HAP-1 (cell line): ENCODE measurements around the gene TYW1.
"Not testable (repeated sequence)": the region's sequence is repeated elsewhere in the genome, so short reads cannot be mapped to it uniquely, and the experiment has no call there.

Experiments used
- DNase-seq, 2 experiments: peaks; one replicate each; pipeline ENCODE4 v3.0.0-alpha.2; 2016 to 2020; ENCODE audit warnings: low spot score in 2 of 2
- H3K27me3 ChIP-seq: fragments of 250-450 bp; sonication (Bioruptor Pico); 2 replicates; pipeline ENCODE4 v1.5.1; 2020; ENCODE audit warnings: low read depth, mild to moderate bottlenecking, moderate library complexity
- H3K36me3 ChIP-seq: fragments of 250-450 bp; sonication (Bioruptor Pico); replicated peaks from 2 replicates; pipeline ENCODE4 v1.5.1; 2020; ENCODE audit warnings: mild to moderate bottlenecking
- H3K4me1 ChIP-seq: fragments of 250-450 bp; sonication (Bioruptor Pico); 2 replicates; pipeline ENCODE4 v1.5.1; 2020; ENCODE audit warnings: mild to moderate bottlenecking
- H3K4me3 ChIP-seq: fragments of 250-450 bp; sonication (Bioruptor Pico); 2 replicates; pipeline ENCODE4 v1.5.1; 2020; ENCODE audit warnings: mild to moderate bottlenecking, moderate library complexity
- H3K9me3 ChIP-seq: fragments of 250-450 bp; sonication (Bioruptor Pico); 2 replicates; pipeline ENCODE4 v1.5.1; 2020; ENCODE audit warnings: mild to moderate bottlenecking, moderate library complexity
- in situ Hi-C: fragments of 300-500 bp; cut with MboI; formaldehyde crosslinking; loops from 3 replicates; pipeline ENCODE4 v1.14.3; 2020; ENCODE audit warnings: low sequenced_read_pairs, inconsistent platforms, mixed read lengths

Gene TYW1

GRCh38 chr7:67143091-67143786 lies 146.6 kb downstream of the TYW1 start:
- H3K4me1 ChIP-seq, H3K4me3 ChIP-seq, in situ Hi-C loops, H3K36me3 ChIP-seq, H3K27me3 ChIP-seq, DNase-seq, H3K9me3 ChIP-seq: not testable (repeated sequence)

DNA sequence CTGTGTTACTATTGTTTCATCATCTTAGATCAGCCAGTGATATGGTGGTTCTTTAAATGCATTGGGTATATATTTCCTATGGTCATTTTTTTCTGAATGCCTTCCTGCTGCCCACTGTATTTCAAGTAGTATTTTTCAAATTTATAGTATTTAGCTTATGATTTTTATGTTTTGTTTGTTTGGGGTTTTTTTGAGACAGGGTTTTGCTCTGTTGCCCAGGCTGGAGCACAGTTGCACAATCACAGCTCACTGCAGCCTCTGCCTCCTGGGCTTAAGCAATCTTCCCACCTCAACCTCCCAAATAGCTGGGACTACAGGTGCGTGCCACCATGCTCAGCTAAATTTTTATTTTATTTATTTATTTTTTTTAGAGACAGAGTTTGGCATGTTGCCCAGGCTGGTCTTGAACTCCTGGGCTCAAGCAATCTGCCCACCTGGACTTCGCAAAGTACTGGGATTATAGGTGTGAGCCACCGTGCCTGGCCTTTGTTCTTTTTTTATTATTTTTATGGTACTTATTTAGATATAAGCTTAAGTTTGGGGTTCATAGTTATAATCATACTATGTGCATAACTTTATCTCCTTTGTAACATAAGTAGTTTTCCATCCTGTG lies 149.1 kb downstream of the TYW1 start:
- H3K9me3 ChIP-seq, H3K36me3 ChIP-seq, H3K4me1 ChIP-seq, in situ Hi-C loops, H3K27me3 ChIP-seq, DNase-seq, H3K4me3 ChIP-seq: not testable (repeated sequence)

DNA sequence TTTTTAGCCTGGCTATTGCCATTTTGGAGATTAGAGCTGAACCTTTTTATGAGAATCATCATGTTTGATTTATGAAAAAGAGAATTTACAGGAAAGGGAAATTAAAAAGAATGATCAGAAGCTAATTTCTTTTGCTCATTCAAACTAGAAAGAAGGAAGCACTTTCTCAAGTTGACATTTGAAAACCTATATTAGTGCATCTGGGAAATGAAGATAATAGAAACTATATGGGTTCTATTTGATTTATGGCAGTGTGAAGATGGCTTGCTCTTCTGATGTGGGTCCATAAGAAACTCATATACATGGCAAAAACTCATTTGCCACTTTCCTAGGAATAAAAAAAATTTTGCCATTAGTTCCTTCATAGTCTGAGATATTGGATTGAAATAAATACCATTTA lies 152.5 kb downstream of the TYW1 start:
- in situ Hi-C loops, H3K36me3 ChIP-seq, H3K27me3 ChIP-seq, H3K4me3 ChIP-seq, H3K9me3 ChIP-seq, DNase-seq, H3K4me1 ChIP-seq: not testable (repeated sequence)

GRCh38 chr7:67154374-67154773 lies 157.7 kb downstream of the TYW1 start:
- H3K9me3 ChIP-seq, H3K27me3 ChIP-seq, H3K4me3 ChIP-seq, H3K4me1 ChIP-seq, DNase-seq, in situ Hi-C loops, H3K36me3 ChIP-seq: not testable (repeated sequence)

DNA sequence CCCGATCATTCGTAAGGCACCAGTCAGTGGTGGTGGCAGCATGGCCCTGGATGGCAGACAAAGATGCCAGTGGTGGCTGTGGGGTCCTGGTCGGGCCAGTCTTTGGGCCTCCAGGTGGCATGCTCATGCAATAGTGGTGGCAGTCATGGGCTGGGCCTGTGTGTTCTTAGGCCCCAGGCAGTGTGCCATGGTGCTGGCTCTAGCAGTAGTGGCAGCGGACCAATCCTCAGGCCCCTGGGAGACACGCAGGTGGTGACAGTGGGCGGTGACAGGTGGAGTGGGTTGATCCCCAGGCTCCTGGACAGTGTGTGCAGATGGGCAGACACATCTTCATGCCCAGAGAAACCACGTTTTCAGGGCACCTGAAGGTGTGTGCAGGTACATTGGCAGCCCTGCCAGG lies 159.4 kb downstream of the TYW1 start:
- H3K27me3 ChIP-seq, H3K9me3 ChIP-seq, DNase-seq, H3K36me3 ChIP-seq, in situ Hi-C loops, H3K4me1 ChIP-seq, H3K4me3 ChIP-seq: not testable (repeated sequence)

DNA sequence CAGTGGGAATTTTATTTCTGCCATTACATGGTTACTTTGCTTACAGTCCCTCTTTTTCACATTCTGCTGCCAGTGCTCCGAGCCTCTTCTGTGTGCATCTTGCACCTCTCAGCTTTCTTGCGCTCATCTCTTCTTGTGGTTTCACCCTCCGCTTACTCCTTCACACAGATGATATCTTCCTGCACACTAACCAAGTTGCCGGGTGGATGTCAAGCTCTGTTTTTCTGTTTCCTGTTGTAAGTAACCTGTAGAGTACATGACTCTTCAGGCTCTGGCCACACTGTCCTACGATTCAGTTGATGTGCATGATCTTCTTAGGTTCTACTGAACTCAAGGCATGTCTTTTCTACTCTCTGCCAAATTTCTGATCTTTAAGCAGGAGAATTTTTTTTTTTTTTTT lies 166.7 kb downstream of the TYW1 start:
- H3K27me3 ChIP-seq, DNase-seq, H3K36me3 ChIP-seq, in situ Hi-C loops, H3K4me3 ChIP-seq, H3K4me1 ChIP-seq, H3K9me3 ChIP-seq: not testable (repeated sequence)

- DNase-seq, H3K27me3 ChIP-seq, H3K4me3 ChIP-seq, in situ Hi-C loops, H3K4me1 ChIP-seq, H3K36me3 ChIP-seq, H3K9me3 ChIP-seq: not testable (repeated sequence)
Observed at GRCh38 chr7:67171151-67171550, 174.5 kb downstream of the TYW1 start.

- DNase-seq, H3K9me3 ChIP-seq, H3K36me3 ChIP-seq, in situ Hi-C loops, H3K27me3 ChIP-seq, H3K4me1 ChIP-seq, H3K4me3 ChIP-seq: not testable (repeated sequence)
Observed at GRCh38 chr7:67176730-67177129, 180.1 kb downstream of the TYW1 start.

- H3K9me3 ChIP-seq, in situ Hi-C loops, DNase-seq, H3K36me3 ChIP-seq, H3K4me1 ChIP-seq, H3K27me3 ChIP-seq, H3K4me3 ChIP-seq: not testable (repeated sequence)
Observed at GRCh38 chr7:67178915-67179688, 182.5 kb downstream of the TYW1 start.

DNA sequence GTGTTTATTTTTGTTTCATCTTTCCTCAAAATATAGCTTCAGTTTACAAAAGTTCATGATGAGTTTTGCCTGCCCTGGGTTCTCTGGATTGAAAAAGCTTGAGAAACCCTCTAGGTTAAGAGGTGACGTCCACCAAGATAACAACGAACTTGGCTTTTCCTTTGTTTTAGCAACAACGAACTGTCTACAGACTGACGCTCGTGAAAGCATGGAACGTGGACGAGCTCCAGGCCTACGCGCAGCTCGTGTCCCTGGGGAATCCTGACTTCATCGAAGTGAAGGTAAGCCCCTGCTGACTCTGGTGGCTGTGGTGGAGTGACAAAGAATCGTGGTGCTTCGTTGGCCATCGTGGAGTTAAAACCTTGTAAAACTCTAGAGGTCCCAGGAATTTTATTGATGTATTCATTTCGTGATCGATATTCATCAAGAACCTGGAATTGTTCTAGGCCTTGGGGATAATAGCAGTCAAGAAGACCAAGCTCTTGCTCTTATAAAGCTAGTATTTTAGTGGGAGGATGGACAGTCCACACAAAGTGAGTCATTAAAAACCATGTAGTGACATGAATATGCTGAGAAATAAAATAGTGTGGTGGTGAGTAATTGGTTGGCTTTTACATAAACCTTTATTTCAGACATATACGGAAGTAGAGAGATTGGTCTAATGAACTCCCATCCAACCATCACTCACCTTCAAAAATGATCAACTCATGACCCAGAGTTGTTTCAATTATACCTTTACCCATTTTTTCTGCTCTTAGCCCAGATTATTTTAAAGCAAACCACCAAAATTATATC lies 186.5 kb downstream of the TYW1 start:
- H3K4me1 ChIP-seq, H3K27me3 ChIP-seq, H3K36me3 ChIP-seq, H3K4me3 ChIP-seq, H3K9me3 ChIP-seq, DNase-seq, in situ Hi-C loops: not testable (repeated sequence)

GRCh38 chr7:67184912-67185659 lies 188.5 kb downstream of the TYW1 start:
- H3K4me1 ChIP-seq, H3K36me3 ChIP-seq, H3K27me3 ChIP-seq, in situ Hi-C loops, H3K4me3 ChIP-seq, DNase-seq, H3K9me3 ChIP-seq: not testable (repeated sequence)

- H3K27me3 ChIP-seq, in situ Hi-C loops: not testable (repeated sequence)
Observed at GRCh38 chr7:67185660-67186129, 189.1 kb downstream of the TYW1 start.

DNA sequence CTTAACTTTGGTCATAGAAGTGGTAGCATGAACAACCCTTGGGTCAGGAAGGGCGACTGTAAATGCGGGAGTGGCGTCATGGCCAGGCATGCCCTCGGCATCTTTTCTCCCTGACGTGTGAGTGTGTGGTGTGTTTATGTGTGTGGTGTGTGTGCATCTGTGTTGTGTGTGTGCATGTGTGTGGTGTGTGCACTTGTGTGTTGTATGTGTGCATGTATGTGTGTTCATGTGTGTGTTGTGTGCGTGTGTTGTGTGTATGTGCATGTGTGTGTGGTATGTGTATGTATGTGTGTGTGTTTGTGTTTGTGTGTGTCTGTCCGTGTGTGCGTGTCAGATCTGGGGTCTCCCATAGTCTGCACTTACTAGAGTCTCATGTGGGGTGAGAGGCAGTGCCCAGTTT lies 192.5 kb downstream of the TYW1 start:
- H3K27me3 ChIP-seq, DNase-seq, H3K9me3 ChIP-seq, H3K4me1 ChIP-seq, in situ Hi-C loops, H3K36me3 ChIP-seq, H3K4me3 ChIP-seq: not testable (repeated sequence)

More at GRCh38 chr7:67185660-67186129, 189.1 kb downstream of the TYW1 start:
- H3K9me3 ChIP-seq, DNase-seq, H3K4me3 ChIP-seq, H3K36me3 ChIP-seq, H3K4me1 ChIP-seq: not testable (repeated sequence)
